NB4 (cell line): ENCODE data around the gene TRAPPC10.

Source experiments
- MYC ChIP-seq: IDR thresholded peaks from 2 replicates; pipeline ENCODE4 v1.6.1; 2011; ENCODE audit warnings: low read depth, low read length
- POLR2A ChIP-seq: IDR thresholded peaks from 2 replicates; pipeline ENCODE4 v1.6.1; 2011; ENCODE audit warnings: mild to moderate bottlenecking; ENCODE audit not compliant: insufficient read length; ENCODE audit errors: extremely low read depth
- TF ChIP-seq, protein P1 (sequence below): IDR thresholded peaks from one replicate; pipeline ENCODE4 v1.5.1; 2012; ENCODE audit warnings: low read depth, low read length
- TF ChIP-seq, protein P2 (sequence below): IDR thresholded peaks from 2 replicates; pipeline ENCODE4 v1.6.1; 2011; ENCODE audit warnings: low read depth, low read length

DNA sequence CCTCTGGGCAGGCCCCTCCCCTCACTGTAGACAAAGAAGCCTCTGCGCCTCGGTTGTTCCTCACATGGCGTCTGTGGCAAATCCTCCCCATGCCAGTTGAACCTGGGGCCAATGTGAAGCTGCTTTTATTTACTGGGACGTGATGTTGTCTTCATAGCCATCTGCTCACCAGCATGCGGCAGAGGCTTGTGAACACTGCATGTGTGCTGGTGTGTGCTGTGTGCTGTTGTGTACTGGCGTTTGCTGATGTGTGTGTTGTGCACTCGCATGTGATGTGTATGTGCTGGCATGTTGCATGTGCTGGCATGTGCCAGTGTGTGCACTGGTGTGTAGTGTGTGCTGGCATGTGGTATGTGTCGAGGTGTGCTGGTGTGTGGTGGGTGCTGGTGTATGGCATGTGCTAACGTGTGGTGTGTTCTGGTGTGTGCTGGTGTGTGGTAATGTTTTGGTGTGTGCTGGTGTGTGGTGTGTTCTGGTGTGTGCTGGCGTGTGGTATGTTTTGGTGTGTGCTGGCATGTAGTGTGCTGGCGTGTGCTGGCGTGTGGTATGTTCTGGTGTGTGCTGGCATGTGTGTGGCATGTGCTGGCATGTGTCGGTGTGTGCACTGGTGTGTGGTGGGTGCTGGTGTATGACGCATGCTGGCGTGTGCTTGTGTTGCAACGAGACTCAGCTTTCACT is 37.2 kb upstream of the TRAPPC10 start:
- TF ChIP-seq POLR2A (no peak), MYC (no peak)
- TF ChIP-seq, protein P1, sequence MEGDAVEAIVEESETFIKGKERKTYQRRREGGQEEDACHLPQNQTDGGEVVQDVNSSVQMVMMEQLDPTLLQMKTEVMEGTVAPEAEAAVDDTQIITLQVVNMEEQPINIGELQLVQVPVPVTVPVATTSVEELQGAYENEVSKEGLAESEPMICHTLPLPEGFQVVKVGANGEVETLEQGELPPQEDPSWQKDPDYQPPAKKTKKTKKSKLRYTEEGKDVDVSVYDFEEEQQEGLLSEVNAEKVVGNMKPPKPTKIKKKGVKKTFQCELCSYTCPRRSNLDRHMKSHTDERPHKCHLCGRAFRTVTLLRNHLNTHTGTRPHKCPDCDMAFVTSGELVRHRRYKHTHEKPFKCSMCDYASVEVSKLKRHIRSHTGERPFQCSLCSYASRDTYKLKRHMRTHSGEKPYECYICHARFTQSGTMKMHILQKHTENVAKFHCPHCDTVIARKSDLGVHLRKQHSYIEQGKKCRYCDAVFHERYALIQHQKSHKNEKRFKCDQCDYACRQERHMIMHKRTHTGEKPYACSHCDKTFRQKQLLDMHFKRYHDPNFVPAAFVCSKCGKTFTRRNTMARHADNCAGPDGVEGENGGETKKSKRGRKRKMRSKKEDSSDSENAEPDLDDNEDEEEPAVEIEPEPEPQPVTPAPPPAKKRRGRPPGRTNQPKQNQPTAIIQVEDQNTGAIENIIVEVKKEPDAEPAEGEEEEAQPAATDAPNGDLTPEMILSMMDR, result no peak
- TF ChIP-seq, protein P2, sequence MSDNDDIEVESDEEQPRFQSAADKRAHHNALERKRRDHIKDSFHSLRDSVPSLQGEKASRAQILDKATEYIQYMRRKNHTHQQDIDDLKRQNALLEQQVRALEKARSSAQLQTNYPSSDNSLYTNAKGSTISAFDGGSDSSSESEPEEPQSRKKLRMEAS, result peak; percentile 44; the same call in 1 of the 2 replicates
